Lung (tissue), 12 donors: Measurements from ENCODE around the gene COL15A1. TPM values are rescaled to one million over a fixed set of nuclear protein-coding genes. Genes with fewer than 3 reads are reported as not detected.

Experiments used
- ATAC-seq: fragments of 200-7000 bp; cut with Tn5 transposase; one replicate; pipeline ENCODE4 v1.9.1; 2020; ENCODE audit warnings: moderate number of reproducible peaks; ENCODE audit not compliant: insufficient read depth, low FRiP score
- DNase-seq, 3 donors: peaks; one replicate each; pipeline ENCODE4 v3.0.0-alpha.2; 2013 to 2017
- H3K27ac ChIP-seq, 2 donors: one replicate each; pipeline ENCODE4 v1.5.1; 2013; ENCODE audit warnings: mild to moderate bottlenecking in 2 of 2, moderate library complexity in 2 of 2, control low read depth in 1 of 2, inconsistent platforms in 1 of 2, low read depth in 1 of 2, low read length in 1 of 2
- H3K27me3 ChIP-seq, 3 donors: one replicate each; pipeline ENCODE4 v1.5.1; 2013; ENCODE audit warnings: low read length in 2 of 3; ENCODE audit not compliant: control insufficient read depth in 3 of 3, insufficient read depth in 3 of 3
- H3K36me3 ChIP-seq, 4 donors: one replicate each; pipeline ENCODE4 v1.5.1; 2013; ENCODE audit warnings: low read length in 4 of 4, mild to moderate bottlenecking in 1 of 4, moderate library complexity in 1 of 4; ENCODE audit not compliant: control insufficient read depth in 4 of 4, insufficient read depth in 4 of 4
- H3K4me1 ChIP-seq, 5 donors: one replicate each; pipeline ENCODE4 v1.5.1; 2013; ENCODE audit warnings: low read length in 5 of 5, mild to moderate bottlenecking in 2 of 5, moderate library complexity in 1 of 5; ENCODE audit not compliant: control insufficient read depth in 5 of 5, insufficient read depth in 5 of 5
- H3K4me3 ChIP-seq: one replicate; pipeline ENCODE4 v1.5.1; 2013; ENCODE audit warnings: mild to moderate bottlenecking, control low read depth, moderate library complexity
- H3K9ac ChIP-seq, 2 donors: one replicate each; pipeline ENCODE4 v1.5.1; 2013; ENCODE audit warnings: low read length in 2 of 2, control low read depth in 1 of 2; ENCODE audit not compliant: insufficient read depth in 1 of 2
- H3K9me3 ChIP-seq, 4 donors: one replicate each; pipeline ENCODE4 v1.5.1; 2013; ENCODE audit warnings: low read length in 3 of 4, mild to moderate bottlenecking in 1 of 4, moderate library complexity in 1 of 4; ENCODE audit not compliant: control insufficient read depth in 4 of 4, insufficient read depth in 3 of 4
- CTCF ChIP-seq: IDR thresholded peaks from 2 replicates; pipeline ENCODE4 v1.5.1; 2012; ENCODE audit warnings: mild to moderate bottlenecking; ENCODE audit errors: control extremely low read depth, extremely low read depth
- WGBS, 2 donors: extraction: QIAGEN DNeasy Blood & Tissue Kit; methylation state at CpG; one replicate each; pipeline ENCODE4 v1.1.7; 2013; 5-methylcytosine and 5-hydroxymethylcytosine counted together
- polyA plus RNA-seq, 2 donors: library from polyadenylated mRNA; stranded (reverse); fragments of 200-250 nt; gene quantifications; one replicate each; pipeline ENCODE4 v1.2.1, GENCODE V29; 2013
- total RNA-seq, 2 donors: library from RNA; depleted of rRNA in 1 of 2; stranded (reverse); fragments of >200 nt in 1 of 2; gene quantifications; one replicate each; pipeline ENCODE4 v1.2.1, GENCODE V29; 2014 to 2021
- donor health status: control.
- donor health status: control.
- donor health status: Bipolar disorder and iron deficiency.
- donor health status: healthy.
- donor health status: DM: yes; HTN: yes; CAD: no.

Gene COL15A1
- total and polyA plus RNA-seq, 4 donors, result 2.9 to 40.5 (median 8.5) TPM

GRCh38 chr9:99025616-99026270 is 82.0 kb downstream of the COL15A1 start:
- Histone ChIP-seq H3K4me3 (no peak overlapping the region), H3K9me3 (no peaks in the 10 kb centered on the region), H3K9ac (no peak overlapping the region), H3K36me3 (peaks cover 0 to 5% (median 0%) of the 10 kb centered on the region in 4 donors), H3K27ac (no peak overlapping the region), H3K27me3 (no peaks in the 10 kb centered on the region), H3K4me1 (no peaks in the 10 kb centered on the region)
- no peak for TF ChIP-seq CTCF
- WGBS, 2 donors, result 96 to 97% methylated on average over 6 of the region's 6 CpGs
- DNase-seq (no peak), ATAC-seq (no peak)

- no peak overlapping the region for H3K4me3 ChIP-seq
- no peaks in the 10 kb centered on the region for H3K4me1 ChIP-seq
- ATAC-seq (no peak), DNase-seq (no peak)
- peaks cover 0 to 5% (median 0%) of the 10 kb centered on the region in 4 donors for H3K36me3 ChIP-seq
- TF ChIP-seq CTCF, result no peak
- H3K9me3 ChIP-seq, result no peaks in the 10 kb centered on the region
- H3K27ac ChIP-seq, result no peak overlapping the region
- no peak overlapping the region for H3K9ac ChIP-seq
- H3K27me3 ChIP-seq, result no peaks in the 10 kb centered on the region
- WGBS, 2 donors, result 93 to 95% methylated on average over 6 of the region's 6 CpGs
Observed at GRCh38 chr9:99026271-99026955, 82.7 kb downstream of the COL15A1 start.

- H3K27ac ChIP-seq, result no peak overlapping the region
- H3K9ac ChIP-seq, result no peak overlapping the region
- DNase-seq (no peak), ATAC-seq (no peak)
- H3K4me3 ChIP-seq, result no peak overlapping the region
- no peaks in the 10 kb centered on the region for H3K4me1 ChIP-seq
- H3K36me3 ChIP-seq, result peaks cover 0 to 5% (median 0%) of the 10 kb centered on the region in 4 donors
- H3K9me3 ChIP-seq, result no peaks in the 10 kb centered on the region
- WGBS, 2 donors, result 87 to 94% methylated on average over 3 of the region's 3 CpGs
- TF ChIP-seq CTCF, result no peak
- no peaks in the 10 kb centered on the region for H3K27me3 ChIP-seq
Observed at GRCh38 chr9:99026956-99027298, 83.2 kb downstream of the COL15A1 start.
